Parathyroid adenoma (tissue), 2 donors: ENCODE data around the gene POU6F2.
A peak's percentile ranks its signal among the peaks of the same experiment; 100 is the strongest.

Experiments
- H2AFZ ChIP-seq: fragments of 300-600 bp; sonication (generic); one replicate; pipeline ENCODE4 v1.7.0; 2017; ENCODE audit warnings: antibody characterized with exemption, mild to moderate bottlenecking
- H3K27ac ChIP-seq: fragments of 300-600 bp; sonication (generic); one replicate; pipeline ENCODE4 v1.7.0; 2017
- H3K27me3 ChIP-seq: fragments of 300-600 bp; sonication (generic); one replicate; pipeline ENCODE4 v1.7.0; 2017; ENCODE audit warnings: low read length; ENCODE audit not compliant: control insufficient read depth, insufficient read depth
- H3K36me3 ChIP-seq: fragments of 300-600 bp; sonication (generic); one replicate; pipeline ENCODE4 v1.7.0; 2017; ENCODE audit warnings: low read length; ENCODE audit not compliant: control insufficient read depth, insufficient read depth
- H3K4me1 ChIP-seq: fragments of 300-600 bp; sonication (generic); one replicate; pipeline ENCODE4 v1.7.0; 2017; ENCODE audit warnings: control low read depth
- H3K4me2 ChIP-seq: fragments of 300-600 bp; sonication (generic); one replicate; pipeline ENCODE4 v1.7.0; 2017; ENCODE audit warnings: low read length
- H3K4me3 ChIP-seq: fragments of 300-600 bp; sonication (generic); one replicate; pipeline ENCODE4 v1.7.0; 2017; ENCODE audit warnings: low read depth, low read length
- H3K79me2 ChIP-seq: fragments of 300-600 bp; sonication (generic); one replicate; pipeline ENCODE4 v1.7.0; 2017; ENCODE audit warnings: control low read depth
- H3K9ac ChIP-seq: fragments of 300-600 bp; sonication (generic); one replicate; pipeline ENCODE4 v1.7.0; 2017; ENCODE audit warnings: mild to moderate bottlenecking
- H3K9me3 ChIP-seq: fragments of 300-600 bp; sonication (generic); one replicate; pipeline ENCODE4 v1.7.0; 2017; ENCODE audit warnings: low read length; ENCODE audit not compliant: control insufficient read depth
- CTCF ChIP-seq: fragments of 300-600 bp; sonication (generic); IDR thresholded peaks from one replicate; pipeline ENCODE4 v1.7.0; 2017; ENCODE audit warnings: antibody characterized with exemption, mild to moderate bottlenecking
- donor health status: primary hyperparathyroidism.

Gene POU6F2

GRCh38 chr7:39413636-39414223, 436.0 kb downstream of the POU6F2 start:
- H3K4me3 ChIP-seq, result peak overlapping the region; percentile 66
- H3K9me3 ChIP-seq, result no peaks in the 10 kb centered on the region
- peak overlapping the region; percentile 77 for H2AFZ ChIP-seq
- H3K4me2 ChIP-seq, result peak overlapping the region; percentile 96
- H3K27me3 ChIP-seq, result no peaks in the 10 kb centered on the region
- no peaks in the 10 kb centered on the region for H3K4me1 ChIP-seq
- no peaks in the 10 kb centered on the region for H3K36me3 ChIP-seq
- H3K79me2 ChIP-seq, result no peaks in the 10 kb centered on the region
- H3K27ac ChIP-seq, result no peak overlapping the region
- TF ChIP-seq CTCF, result no peak
- no peak overlapping the region for H3K9ac ChIP-seq

GRCh38 chr7:39414224-39415035, 436.7 kb downstream of the POU6F2 start:
- no peaks in the 10 kb centered on the region for H3K27me3 ChIP-seq
- no peaks in the 10 kb centered on the region for H3K9me3 ChIP-seq
- no peaks in the 10 kb centered on the region for H3K79me2 ChIP-seq
- H3K27ac ChIP-seq, result no peak overlapping the region
- peak overlapping the region; percentile 77 for H2AFZ ChIP-seq
- TF ChIP-seq CTCF, result no peak
- no peak overlapping the region for H3K9ac ChIP-seq
- H3K4me2 ChIP-seq, result peak overlapping the region; percentile 96
- peak overlapping the region; percentile 66 for H3K4me3 ChIP-seq
- H3K4me1 ChIP-seq, result no peaks in the 10 kb centered on the region
- no peaks in the 10 kb centered on the region for H3K36me3 ChIP-seq

- Histone ChIP-seq H3K27ac (no peak overlapping the region), H3K4me1 (no peaks in the 10 kb centered on the region), H3K9ac (no peak overlapping the region), H3K27me3 (no peaks in the 10 kb centered on the region), H3K4me2 (no peak overlapping the region), H3K9me3 (no peaks in the 10 kb centered on the region), H3K79me2 (no peaks in the 10 kb centered on the region), H2AFZ (no peak overlapping the region), H3K36me3 (no peaks in the 10 kb centered on the region), H3K4me3 (no peak overlapping the region)
- no peak for TF ChIP-seq CTCF
Measured at GRCh38 chr7:39415091-39415787, 437.5 kb downstream of the POU6F2 start.

GRCh38 chr7:39416866-39417265, 439.2 kb downstream of the POU6F2 start:
- no peaks in the 10 kb centered on the region for H3K9me3 ChIP-seq
- no peak overlapping the region for H3K9ac ChIP-seq
- no peaks in the 10 kb centered on the region for H3K36me3 ChIP-seq
- H3K27ac ChIP-seq, result no peak overlapping the region
- H2AFZ ChIP-seq, result no peak overlapping the region
- TF ChIP-seq CTCF, result no peak
- no peaks in the 10 kb centered on the region for H3K27me3 ChIP-seq
- H3K4me3 ChIP-seq, result no peak overlapping the region
- H3K4me2 ChIP-seq, result no peak overlapping the region
- no peaks in the 10 kb centered on the region for H3K79me2 ChIP-seq
- H3K4me1 ChIP-seq, result no peaks in the 10 kb centered on the region
